GM19193 (cell line): ENCODE results near the gene SVOPL.

ENCODE experiments used
- POLR2A ChIP-seq: IDR thresholded peaks from 4 replicates; pipeline ENCODE4 v1.6.1; 2011; ENCODE audit not compliant: insufficient read depth, insufficient read length; ENCODE audit errors: extremely low read depth

Gene SVOPL

DNA sequence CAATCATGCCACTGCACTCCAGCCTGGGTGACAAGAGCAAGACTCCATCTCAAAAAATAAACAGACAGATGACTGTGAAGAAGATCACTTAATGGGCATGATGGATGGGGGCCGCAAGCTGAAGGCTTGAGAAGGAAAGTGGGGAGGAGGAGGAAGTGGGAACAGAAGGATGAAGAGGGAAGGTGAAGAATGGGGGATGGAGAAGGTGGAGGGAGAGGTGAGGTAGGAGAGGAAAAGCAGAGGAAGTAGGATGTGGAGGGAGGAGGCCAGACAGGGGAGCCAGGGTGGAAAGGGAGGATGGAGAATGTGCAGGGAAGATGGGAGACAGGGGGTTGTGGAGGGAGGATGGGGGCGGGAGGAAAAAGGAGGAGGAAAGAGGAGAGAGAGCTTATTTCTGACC, 68.8 kb downstream of the SVOPL start:
- no peak for TF ChIP-seq POLR2A

GRCh38 chr7:138630059-138630610, 71.0 kb downstream of the SVOPL start:
- no peak for TF ChIP-seq POLR2A

GRCh38 chr7:138627361-138627760, 73.8 kb downstream of the SVOPL start:
- TF ChIP-seq POLR2A = no peak

- TF ChIP-seq POLR2A = no peak
Observed at GRCh38 chr7:138626846-138627245, 74.3 kb downstream of the SVOPL start.

GRCh38 chr7:138625849-138626230, 75.3 kb downstream of the SVOPL start:
- no peak for TF ChIP-seq POLR2A

DNA sequence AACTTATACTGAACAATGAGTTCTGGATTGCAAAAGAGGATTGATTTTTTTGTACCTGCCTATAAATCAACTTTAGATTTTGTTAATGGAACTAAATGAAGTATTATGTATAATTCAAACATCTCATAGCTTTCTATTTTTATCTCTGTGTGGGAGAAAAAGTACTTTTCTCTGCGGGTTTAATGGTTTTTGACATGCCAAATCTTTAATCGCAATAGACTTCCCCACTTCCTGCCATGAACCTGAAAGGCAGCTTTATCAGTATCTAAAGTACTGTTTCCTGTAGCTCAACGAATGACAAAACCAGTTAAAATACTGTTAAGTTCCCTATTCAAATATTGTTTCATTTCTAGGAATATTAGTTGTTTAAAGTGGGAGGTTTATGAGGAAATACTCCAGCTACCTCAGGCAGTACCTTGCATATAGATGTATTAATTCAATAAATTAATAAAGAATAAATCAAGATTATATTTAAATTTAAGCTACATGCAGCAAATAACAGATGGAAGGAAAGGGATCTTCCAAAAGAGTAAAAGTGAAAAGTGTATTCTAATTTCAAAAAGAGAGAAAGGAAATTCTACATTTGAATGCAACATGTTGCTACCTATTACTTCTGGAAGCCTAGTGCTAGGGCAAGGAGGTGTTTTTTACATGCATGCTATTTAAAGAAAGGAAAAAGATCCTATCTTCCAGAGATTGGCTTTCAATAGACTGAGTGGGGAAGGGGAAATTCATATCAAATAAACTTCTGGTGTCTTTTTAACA, 75.9 kb downstream of the SVOPL start:
- TF ChIP-seq POLR2A = no peak

- no peak for TF ChIP-seq POLR2A
Observed at GRCh38 chr7:138622841-138623240, 78.3 kb downstream of the SVOPL start.

DNA sequence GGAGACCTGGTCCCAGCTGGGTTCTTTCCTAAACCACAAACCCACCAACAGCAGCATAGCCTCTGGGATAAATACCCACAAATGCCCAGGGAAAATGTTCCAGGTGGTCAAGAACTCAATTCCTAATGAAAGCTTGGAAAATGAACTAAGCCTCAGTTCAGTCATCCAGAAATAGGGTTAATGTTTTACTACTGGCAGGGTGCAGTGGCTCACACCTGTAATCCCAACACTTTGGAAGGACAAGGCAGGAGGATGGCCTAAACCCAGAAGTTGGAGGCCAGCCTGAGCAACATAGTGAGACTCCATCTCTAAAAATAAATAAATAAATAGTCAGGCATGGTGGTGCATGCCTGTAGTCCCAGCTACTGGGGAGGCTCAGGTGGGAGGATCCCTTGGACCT, 82.2 kb downstream of the SVOPL start:
- TF ChIP-seq POLR2A = no peak

- no peak for TF ChIP-seq POLR2A
Observed at GRCh38 chr7:138618506-138618905, 82.7 kb downstream of the SVOPL start.

- no peak for TF ChIP-seq POLR2A
Observed at GRCh38 chr7:138616085-138616484, 85.1 kb downstream of the SVOPL start.

- no peak for TF ChIP-seq POLR2A
Observed at GRCh38 chr7:138613630-138614029, 87.5 kb downstream of the SVOPL start.

GRCh38 chr7:138610671-138611170, 90.4 kb downstream of the SVOPL start:
- TF ChIP-seq POLR2A = no peak

DNA sequence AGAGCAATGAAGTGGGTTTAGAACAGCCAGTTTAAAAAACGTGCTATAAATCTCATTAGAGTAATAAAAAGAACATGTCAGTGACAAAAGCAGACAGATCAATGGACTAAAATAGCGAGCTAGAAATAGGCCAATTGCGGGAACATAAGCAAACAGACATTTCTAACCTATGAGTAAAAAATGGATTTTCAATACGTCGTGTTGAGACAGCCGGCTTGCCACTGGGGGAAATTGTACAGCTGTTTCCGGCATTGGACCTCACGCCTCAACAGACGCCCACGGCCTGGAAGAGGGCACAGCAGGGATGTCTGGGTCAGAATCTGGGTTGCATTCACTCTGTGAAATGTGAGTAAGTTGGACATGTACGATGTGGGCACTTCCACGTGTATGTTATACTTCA, 92.9 kb downstream of the SVOPL start:
- no peak for TF ChIP-seq POLR2A

GRCh38 chr7:138607216-138608126, 93.7 kb downstream of the SVOPL start:
- TF ChIP-seq POLR2A = no peak

DNA sequence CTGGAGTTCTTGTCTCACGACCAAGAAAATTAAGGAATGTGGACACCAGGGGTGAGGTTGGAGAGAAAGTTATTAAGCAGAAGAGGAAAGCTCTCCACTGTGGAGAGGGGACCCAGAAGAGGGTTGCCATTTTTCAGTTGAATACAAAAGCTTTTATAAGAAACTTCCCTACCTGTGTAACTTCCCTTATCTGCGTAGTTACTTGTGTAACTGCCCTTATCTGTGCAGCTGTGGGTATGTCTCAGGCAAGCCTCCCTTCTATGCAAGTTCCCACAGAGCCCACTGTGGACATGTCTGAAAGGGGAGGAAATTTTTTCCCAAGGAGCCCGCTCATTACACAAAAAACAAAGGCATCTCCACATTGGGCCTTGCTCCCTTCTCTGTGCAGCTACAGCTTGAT, 94.9 kb downstream of the SVOPL start:
- no peak for TF ChIP-seq POLR2A
